GM21526 (cell line): Measurements from ENCODE around the gene PATL2.
"Not testable (repeated sequence)": the region's sequence is repeated elsewhere in the genome, so short reads cannot be mapped to it uniquely, and the experiment has no call there.

Experiments used
- ATAC-seq: cut with Tn5 transposase; IDR thresholded peaks from one replicate; pipeline ENCODE4 v1.9.1; 2021; ENCODE audit warnings: moderate library complexity; ENCODE audit not compliant: unreplicated experiment, low FRiP score

Gene PATL2

DNA sequence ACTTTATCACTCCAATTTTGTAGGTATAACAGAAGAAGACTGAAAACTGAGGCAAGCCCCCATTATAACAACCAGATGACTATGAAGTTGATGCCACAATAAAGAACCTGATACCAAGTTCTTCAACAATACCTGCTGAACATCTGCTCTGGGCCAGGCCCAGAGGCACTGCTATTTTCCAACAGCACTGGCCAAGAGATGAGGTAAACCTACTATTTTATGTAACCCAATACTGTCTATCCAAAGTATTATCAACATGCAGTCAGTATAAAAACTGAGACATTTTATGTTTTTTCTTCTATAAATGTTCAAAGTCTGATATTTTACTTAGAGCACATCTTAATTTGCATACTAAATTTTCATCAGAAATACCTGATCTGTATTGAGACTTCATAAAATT, 53.7 kb downstream of the PATL2 start:
- ATAC-seq, result no peak

DNA sequence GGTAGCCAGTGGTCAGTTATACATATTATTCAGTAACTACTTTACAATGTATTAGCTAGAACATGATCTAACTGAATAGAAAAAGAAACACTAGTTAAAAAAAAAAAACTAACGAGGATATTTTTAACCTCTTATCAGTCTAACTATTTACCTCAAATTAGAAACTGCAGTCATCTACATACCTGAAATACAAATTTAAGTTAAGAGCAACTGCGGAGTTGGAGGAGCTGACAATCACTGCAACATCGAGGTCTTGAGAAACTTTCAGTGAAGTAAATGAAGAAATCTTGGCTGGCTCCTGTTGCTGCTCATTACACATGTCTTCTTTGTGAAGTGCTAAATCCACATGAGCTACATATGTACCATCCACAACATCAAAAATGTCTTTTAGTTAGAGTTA, 54.2 kb downstream of the PATL2 start:
- ATAC-seq, result no peak

DNA sequence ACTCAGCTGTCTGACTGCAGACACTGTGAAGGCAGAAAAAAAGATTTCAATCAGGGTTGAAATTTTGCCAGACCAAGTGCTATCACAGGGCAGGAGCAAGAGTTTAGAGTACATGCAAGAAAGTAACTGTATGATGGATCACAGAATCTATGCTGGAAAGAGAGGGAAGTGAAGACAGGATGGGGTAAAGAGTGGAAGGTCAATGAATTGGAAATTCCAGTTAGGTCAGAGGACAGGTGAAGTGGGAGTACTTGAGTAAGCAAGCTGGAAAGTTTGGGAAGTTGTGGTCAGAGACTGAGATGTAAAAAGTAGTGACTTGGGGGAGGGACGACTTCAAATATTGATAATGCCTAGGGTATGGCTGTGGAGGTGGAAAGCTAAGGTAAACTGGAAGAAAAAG, 54.8 kb downstream of the PATL2 start:
- no peak for ATAC-seq

- no peak for ATAC-seq
Measured at GRCh38 chr15:44654858-44655257, 56.3 kb downstream of the PATL2 start.

DNA sequence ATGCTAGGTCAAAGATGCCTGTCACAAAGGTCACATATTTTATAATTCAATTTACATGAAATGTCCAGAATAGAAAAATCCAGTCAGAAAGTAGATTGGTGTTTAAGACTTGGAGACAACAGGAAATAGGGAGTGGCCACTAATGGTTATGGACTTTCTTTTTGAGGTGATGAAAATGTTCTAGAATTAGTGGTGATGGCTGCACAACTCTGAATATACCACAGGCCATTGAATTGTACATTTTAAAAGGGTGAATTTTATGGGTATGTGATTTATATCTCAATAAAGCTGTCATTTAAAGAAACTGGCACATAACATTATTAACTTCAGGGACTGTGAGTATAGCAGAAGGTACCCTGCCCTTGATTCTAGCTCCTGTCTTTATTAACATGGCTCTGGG, 63.5 kb downstream of the PATL2 start:
- ATAC-seq, result no peak

DNA sequence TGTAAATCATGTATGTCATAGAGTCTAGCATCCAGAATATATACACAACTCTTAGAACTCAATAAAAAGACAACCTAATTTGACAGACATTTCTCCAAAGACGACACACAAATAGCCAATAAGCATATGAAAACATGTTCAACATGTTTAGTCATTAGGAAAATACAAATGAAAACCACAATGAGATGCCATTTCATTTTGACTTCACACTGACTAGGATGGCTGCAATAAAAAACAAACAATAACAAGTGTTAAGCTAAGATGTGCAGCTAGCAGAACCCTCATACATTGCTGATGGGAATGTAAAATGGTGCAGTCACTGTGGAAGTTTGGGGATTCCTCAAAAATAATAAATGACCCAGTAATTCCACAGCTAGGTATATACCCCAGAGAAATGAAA, 64.1 kb downstream of the PATL2 start:
- no peak for ATAC-seq

DNA sequence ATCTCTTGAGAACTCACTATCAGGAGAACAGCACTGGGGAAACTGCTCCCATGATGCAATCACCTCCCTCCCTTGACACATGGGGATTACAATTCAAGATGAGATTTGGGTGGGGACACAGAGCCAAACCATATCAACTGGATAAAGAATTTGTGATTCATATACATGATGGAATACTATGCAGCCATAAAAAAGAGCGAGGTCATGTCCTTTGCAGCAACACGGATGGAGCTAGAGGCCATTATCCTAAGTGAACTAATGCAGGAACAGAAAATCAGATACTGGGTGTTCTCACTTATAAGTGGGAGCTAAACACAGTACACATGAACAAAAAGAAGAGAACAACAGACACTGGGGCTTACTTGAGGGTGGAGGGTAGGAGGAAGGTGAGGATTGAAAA, 64.7 kb downstream of the PATL2 start:
- no peak for ATAC-seq

GRCh38 chr15:44641651-44642050, 69.5 kb downstream of the PATL2 start:
- no peak for ATAC-seq

GRCh38 chr15:44636976-44637375, 74.1 kb downstream of the PATL2 start:
- no peak for ATAC-seq

DNA sequence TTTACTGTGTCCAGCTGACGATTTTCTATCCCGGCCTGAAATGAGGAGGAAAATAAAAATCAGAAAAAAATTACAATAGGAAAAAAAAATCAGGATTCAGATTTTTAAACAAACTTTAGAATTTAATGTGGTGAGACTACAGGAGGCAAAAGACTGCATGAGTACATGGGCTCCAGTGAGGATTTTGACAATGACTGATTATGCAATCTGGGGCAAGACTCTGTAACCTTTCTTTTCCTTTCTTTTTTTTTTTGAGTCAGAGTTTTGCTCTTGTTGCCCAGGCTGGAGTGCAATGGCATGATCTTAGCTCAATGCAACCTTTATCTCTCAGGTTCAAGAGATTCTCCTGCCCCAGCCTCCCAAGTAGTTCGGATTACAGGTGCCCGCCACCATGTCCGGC, 77.5 kb downstream of the PATL2 start:
- ATAC-seq, result no peak

DNA sequence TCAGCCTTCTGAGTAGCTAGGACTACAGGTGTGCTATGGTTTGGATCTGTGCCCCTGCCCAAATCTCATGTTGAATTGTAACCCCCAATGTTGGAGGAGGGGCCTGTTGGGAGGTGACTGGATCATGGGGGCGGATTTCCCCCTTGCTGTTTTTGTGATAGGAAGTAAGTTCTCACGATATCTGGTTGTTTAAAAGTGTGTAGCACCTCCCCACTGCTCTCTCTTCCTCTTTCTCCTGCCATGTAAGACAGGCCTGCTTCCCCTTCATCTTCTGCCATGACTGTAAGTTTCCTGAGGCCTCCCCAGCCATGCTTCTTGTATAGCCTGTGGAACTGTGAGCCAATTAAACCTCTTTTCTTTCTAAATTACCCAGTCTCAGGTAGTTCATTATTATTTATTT, 85.8 kb downstream of the PATL2 start:
- ATAC-seq, result not testable (repeated sequence)

DNA sequence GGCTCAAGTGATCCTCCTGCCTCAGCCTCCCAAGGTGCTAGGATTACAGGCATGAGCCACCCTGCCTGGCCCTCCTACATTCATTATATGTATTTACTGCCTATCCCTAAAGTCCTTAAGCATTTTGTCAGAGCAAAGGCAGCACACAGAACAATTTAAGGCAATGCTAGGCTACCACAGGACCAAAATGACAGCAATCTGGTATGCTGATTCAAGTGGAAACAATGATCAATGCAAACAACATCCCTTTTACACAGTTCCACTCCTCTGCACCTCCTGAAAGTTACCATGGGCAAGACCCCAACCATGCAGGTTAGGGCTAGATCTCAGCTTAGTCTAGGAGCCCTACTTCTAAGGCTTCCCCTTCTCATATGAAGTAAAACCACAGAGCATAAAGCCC, 87.9 kb downstream of the PATL2 start:
- ATAC-seq, result no peak

- ATAC-seq, result no peak
Measured at GRCh38 chr15:44620081-44620480, 91.0 kb downstream of the PATL2 start.

DNA sequence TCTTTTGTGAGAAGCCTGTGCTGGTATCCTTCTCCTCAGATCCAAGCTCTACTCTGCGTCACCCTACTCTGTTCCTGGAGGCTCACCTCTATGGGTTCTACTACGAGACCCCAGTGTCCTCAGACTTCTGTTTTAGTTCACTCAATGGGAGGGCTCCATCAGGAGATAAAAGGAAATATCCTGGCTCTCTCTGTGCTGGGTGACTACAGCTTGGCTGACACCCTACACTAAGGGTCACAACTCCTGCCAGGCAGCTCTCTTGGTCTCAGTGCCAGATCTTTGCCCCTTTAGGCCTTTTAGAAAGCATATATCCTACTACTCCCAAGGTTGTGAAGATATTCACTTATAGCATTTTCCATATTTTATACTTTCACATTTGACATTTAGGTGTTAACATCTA, 94.1 kb downstream of the PATL2 start:
- ATAC-seq, result no peak
